Esophagus muscularis mucosa (tissue), 4 donors: ENCODE data around the gene URI1. TPM values are rescaled to one million over a fixed set of nuclear protein-coding genes. Genes with fewer than 3 reads are reported as not detected.

ENCODE experiments used
- DNase-seq: peaks from one replicate; pipeline ENCODE4 v3.0.0-alpha.2; 2017; ENCODE audit errors: extremely low spot score
- H3K27ac ChIP-seq, 4 donors: fragments of 200-600 bp; sonication (generic); replicated peaks in 1 of 4; 1 replicate in 3 of 4; 2 replicates in 1 of 4; pipeline ENCODE4 v1.5.1; 2016 to 2019; ENCODE audit warnings: mild to moderate bottlenecking in 1 of 4
- H3K27me3 ChIP-seq, 4 donors: fragments of 200-600 bp; sonication (generic); one replicate each; pipeline versions ENCODE4 v1.5.1 to v1.6.0; 2016 to 2019
- H3K36me3 ChIP-seq, 4 donors: fragments of 200-600 bp; sonication (generic); one replicate each; pipeline ENCODE4 v1.5.1; 2016 to 2019
- H3K4me1 ChIP-seq, 4 donors: fragments of 200-600 bp; sonication (generic); one replicate each; pipeline ENCODE4 v1.5.1; 2016 to 2019
- H3K4me3 ChIP-seq, 4 donors: fragments of 200-600 bp; sonication (generic); 1 replicate in 2 of 4; 2 replicates in 2 of 4; pipeline ENCODE4 v1.5.1; 2016 to 2019; ENCODE audit warnings: mild to moderate bottlenecking in 4 of 4, moderate library complexity in 1 of 4
- H3K9me3 ChIP-seq, 4 donors: fragments of 200-600 bp; sonication (generic); 1 replicate in 3 of 4; 2 replicates in 1 of 4; pipeline ENCODE4 v1.5.1; 2016 to 2019
- EP300 ChIP-seq: sonication (generic); formaldehyde crosslinking; IDR thresholded peaks from one replicate; pipeline ENCODE4 v1.6.1; 2017; ENCODE audit warnings: antibody characterized with exemption
- POLR2A ChIP-seq: fragments of 450-650 bp; IDR thresholded peaks from one replicate; pipeline ENCODE4 v1.6.1; 2017; ENCODE audit warnings: antibody characterized with exemption, moderate library complexity, mild to moderate bottlenecking, low read depth
- POLR2AphosphoS5 ChIP-seq, 2 donors: sonication (generic); formaldehyde crosslinking; IDR thresholded peaks; one replicate each; pipeline ENCODE4 v1.6.1; 2017; ENCODE audit warnings: antibody characterized with exemption in 2 of 2
- WGBS: methylation state at CpG from one replicate; pipeline ENCODE4 v1.1.5; 2018; 5-methylcytosine and 5-hydroxymethylcytosine counted together
- intact Hi-C: fragments of 100-400 bp; cut with DNase I; formaldehyde crosslinking; loops from one replicate; pipeline ENCODE4 v1.15.1; 2023
- total RNA-seq, 4 donors: library from RNA; depleted of rRNA; stranded (reverse); fragments of >200 nt; gene quantifications; one replicate each; pipeline versions ENCODE4 v1.1.0 to v1.2.1, GENCODE V29; 2016
- TF ChIP-seq, protein P1 (sequence below), 3 experiments: fragments of 200-600 bp in 2 of 3; fragments of 450-650 bp in 1 of 3; sonication (generic) in 2 of 3; IDR thresholded peaks; one replicate each; pipeline ENCODE4 v1.5.1; 2017 to 2019; ENCODE audit warnings: antibody characterized with exemption in 3 of 3, mild to moderate bottlenecking in 2 of 3, moderate library complexity in 1 of 3

The URI1 gene
- total RNA-seq, 4 donors from 2014 or later, result 56.4 to 67.8 (median 59.8) TPM

- DNase-seq, result peak; percentile 78
- Histone ChIP-seq H3K27ac (no peak overlapping the region), H3K9me3 (no peaks in the 10 kb centered on the region), H3K36me3 (no peaks in the 10 kb centered on the region), H3K4me1 (peaks cover 0 to 3% (median 0%) of the 10 kb centered on the region in 4 donors), H3K4me3 (no peak overlapping the region), H3K27me3 (peaks cover 0 to 6% (median 0%) of the 10 kb centered on the region in 4 donors)
- TF ChIP-seq POLR2A (no peak), EP300 (no peak)
- TF ChIP-seq, protein P1, sequence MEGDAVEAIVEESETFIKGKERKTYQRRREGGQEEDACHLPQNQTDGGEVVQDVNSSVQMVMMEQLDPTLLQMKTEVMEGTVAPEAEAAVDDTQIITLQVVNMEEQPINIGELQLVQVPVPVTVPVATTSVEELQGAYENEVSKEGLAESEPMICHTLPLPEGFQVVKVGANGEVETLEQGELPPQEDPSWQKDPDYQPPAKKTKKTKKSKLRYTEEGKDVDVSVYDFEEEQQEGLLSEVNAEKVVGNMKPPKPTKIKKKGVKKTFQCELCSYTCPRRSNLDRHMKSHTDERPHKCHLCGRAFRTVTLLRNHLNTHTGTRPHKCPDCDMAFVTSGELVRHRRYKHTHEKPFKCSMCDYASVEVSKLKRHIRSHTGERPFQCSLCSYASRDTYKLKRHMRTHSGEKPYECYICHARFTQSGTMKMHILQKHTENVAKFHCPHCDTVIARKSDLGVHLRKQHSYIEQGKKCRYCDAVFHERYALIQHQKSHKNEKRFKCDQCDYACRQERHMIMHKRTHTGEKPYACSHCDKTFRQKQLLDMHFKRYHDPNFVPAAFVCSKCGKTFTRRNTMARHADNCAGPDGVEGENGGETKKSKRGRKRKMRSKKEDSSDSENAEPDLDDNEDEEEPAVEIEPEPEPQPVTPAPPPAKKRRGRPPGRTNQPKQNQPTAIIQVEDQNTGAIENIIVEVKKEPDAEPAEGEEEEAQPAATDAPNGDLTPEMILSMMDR (IDR thresholded peaks at IDR 0.05), result no peak
- intact Hi-C loops, result no loop called here
- 90% methylated on average over 18 of the region's 18 CpGs for WGBS
Measured at GRCh38 chr19:30052122-30053075, 110.4 kb downstream of the URI1 start.

GRCh38 chr19:30053558-30053957 lies 111.5 kb downstream of the URI1 start:
- H3K27me3 ChIP-seq, result peaks cover 0 to 6% (median 0%) of the 10 kb centered on the region in 4 donors
- H3K27ac ChIP-seq, result no peak overlapping the region
- intact Hi-C loops, result no loop called here
- H3K4me1 ChIP-seq, result peaks cover 0 to 3% (median 0%) of the 10 kb centered on the region in 4 donors
- TF ChIP-seq POLR2AphosphoS5 (IDR thresholded peaks at IDR 0.05) (no peak), EP300 (no peak), POLR2A (no peak)
- TF ChIP-seq, protein P1 (IDR thresholded peaks at IDR 0.05), result no peak
- H3K4me3 ChIP-seq, result no peak overlapping the region
- DNase-seq, result peak; percentile 37
- H3K9me3 ChIP-seq, result no peaks in the 10 kb centered on the region
- no peaks in the 10 kb centered on the region for H3K36me3 ChIP-seq
- 89% methylated on average over 18 of the region's 18 CpGs for WGBS

GRCh38 chr19:30054210-30054609 lies 112.2 kb downstream of the URI1 start:
- no peaks in the 10 kb centered on the region for H3K9me3 ChIP-seq
- no peak overlapping the region for H3K4me3 ChIP-seq
- WGBS, result 87% methylated on average over 2 of the region's 2 CpGs
- intact Hi-C loops, result no loop called here
- H3K27ac ChIP-seq, result no peak overlapping the region
- H3K4me1 ChIP-seq, result peaks cover 0 to 3% (median 0%) of the 10 kb centered on the region in 4 donors
- H3K27me3 ChIP-seq, result peaks cover 0 to 6% (median 0%) of the 10 kb centered on the region in 4 donors
- DNase-seq, result peak; percentile 47
- H3K36me3 ChIP-seq, result no peaks in the 10 kb centered on the region
- TF ChIP-seq POLR2AphosphoS5 (IDR thresholded peaks at IDR 0.05) (no peak), EP300 (no peak), POLR2A (no peak)
- TF ChIP-seq, protein P1 (IDR thresholded peaks at IDR 0.05), result no peak

DNA sequence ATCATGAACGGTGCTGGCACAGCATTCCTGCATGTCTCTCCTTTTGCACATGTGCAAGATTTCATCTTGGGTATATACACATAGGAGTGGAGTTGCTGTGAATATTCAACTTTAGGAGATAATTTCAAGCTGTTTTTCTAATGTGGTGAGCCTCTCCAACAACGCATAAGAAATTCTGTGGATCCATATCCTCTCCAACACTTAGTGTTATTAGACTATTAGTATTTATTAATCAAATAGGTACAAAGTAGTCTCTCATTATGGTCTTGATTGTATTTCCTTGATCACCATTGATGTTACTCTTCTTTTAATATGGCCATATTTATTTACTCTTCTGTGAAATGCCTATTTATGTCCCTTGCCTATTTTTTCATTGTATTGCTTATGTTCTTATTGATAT lies 114.5 kb downstream of the URI1 start:
- no peak for TF ChIP-seq EP300
- TF ChIP-seq, protein P1 (IDR thresholded peaks at IDR 0.05), result no peak
- no peak for TF ChIP-seq POLR2AphosphoS5 (IDR thresholded peaks at IDR 0.05)
- TF ChIP-seq POLR2A, result no peak
- no peak overlapping the region for H3K27ac ChIP-seq

More for the DNA sequence above, 114.5 kb downstream of the URI1 start:
- peak; percentile 37 for DNase-seq
- Histone ChIP-seq H3K9me3 (no peaks in the 10 kb centered on the region), H3K27me3 (peaks cover 0 to 14% (median 0%) of the 10 kb centered on the region in 4 donors), H3K4me1 (no peaks in the 10 kb centered on the region), H3K4me3 (no peak overlapping the region), H3K36me3 (no peaks in the 10 kb centered on the region)
- 92% methylated on average over 2 of the region's 2 CpGs for WGBS
- intact Hi-C loops, result no loop called here
